Kidney (tissue), 14 donors: ENCODE data around the gene BZW2. TPM values are rescaled to one million over a fixed set of nuclear protein-coding genes. Genes with fewer than 3 reads are reported as not detected.

ENCODE experiments used
- DNase-seq, 5 donors: peaks; one replicate each; pipeline ENCODE4 v3.0.0-alpha.2; 2013 to 2020
- FAIRE-seq: peaks from 2 replicates; lab custom pipeline; 2012; peaks lifted over from hg19 to GRCh38; lab: Jason Lieb, UNC
- H3K27ac ChIP-seq, 2 donors: one replicate each; pipeline ENCODE4 v1.7.0; 2013; ENCODE audit warnings: low read depth in 2 of 2, low read length in 2 of 2, inconsistent platforms in 1 of 2
- H3K27me3 ChIP-seq: one replicate; pipeline ENCODE4 v1.7.1; 2013; ENCODE audit warnings: low read length, inconsistent platforms; ENCODE audit not compliant: control insufficient read depth, insufficient read depth
- H3K36me3 ChIP-seq, 3 donors: one replicate each; pipeline versions ENCODE4 v1.7.0 to v1.7.1; 2013; ENCODE audit warnings: low read length in 3 of 3, control low read depth in 1 of 3, inconsistent platforms in 1 of 3; ENCODE audit not compliant: insufficient read depth in 3 of 3, control insufficient read depth in 2 of 3
- H3K4me1 ChIP-seq, 3 donors: one replicate each; pipeline versions ENCODE4 v1.7.0 to v1.7.1; 2013; ENCODE audit warnings: low read length in 3 of 3, inconsistent platforms in 1 of 3, low read depth in 1 of 3; ENCODE audit not compliant: control insufficient read depth in 2 of 3, insufficient read depth in 2 of 3
- H3K4me3 ChIP-seq, 3 donors: one replicate each; pipeline versions ENCODE4 v1.7.0 to v1.8.1; 2013; ENCODE audit warnings: low read length in 3 of 3, control low read depth in 1 of 3, inconsistent platforms in 1 of 3
- H3K9ac ChIP-seq, 3 donors: one replicate each; pipeline versions ENCODE4 v1.7.0 to v1.7.1; 2013; ENCODE audit warnings: low read length in 3 of 3, control low read depth in 1 of 3, inconsistent platforms in 1 of 3
- H3K9me3 ChIP-seq, 3 donors: one replicate each; pipeline versions ENCODE4 v1.7.0 to v1.7.1; 2013; ENCODE audit warnings: low read length in 3 of 3, control low read depth in 1 of 3, inconsistent platforms in 1 of 3; ENCODE audit not compliant: control insufficient read depth in 2 of 3, insufficient read depth in 1 of 3
- intact Hi-C: fragments of 100-400 bp; cut with DNase I; formaldehyde crosslinking; loops from one replicate; pipeline ENCODE4 v1.11.1; 2022
- polyA plus RNA-seq: library from polyadenylated mRNA; stranded (reverse); fragments of 350-450 nt; fragmentation: Illumina TruSeq; extraction: RNeasy Lipid Tissue Mini Kit (QIAGEN cat#74804); gene quantifications from one replicate; pipeline ENCODE4 v1.2.3, GENCODE V29; 2014; ENCODE audit warnings: low read depth, low replicate concordance; ENCODE audit not compliant: insufficient read depth
- total RNA-seq: library from RNA; stranded (reverse); fragmentation: NEBNext Ultra II Directional; extraction: Animal tissue kit (Norgen Biotek cat#: 25700); gene quantifications from one replicate; pipeline ENCODE4 v1.2.1, GENCODE V29; 2021
- TF ChIP-seq, protein P1 (sequence below): IDR thresholded peaks from 3 replicates; pipeline ENCODE4 v1.5.1; 2012; ENCODE audit warnings: mild to moderate bottlenecking, moderate library complexity, borderline replicate concordance; ENCODE audit not compliant: insufficient read depth; ENCODE audit errors: extremely low read depth
- donor health status: control.
- donor health status: control.
- donor health status: control.
- donor health status: control.
- donor health status: control.
- donor health status: DM: yes; HTN: yes; CAD: no.
- donor health status: Normal renal cell carcinoma (clear cell type).

BZW2 gene
- total and polyA plus RNA-seq, 2 donors from 2014 or later, result 24.8 to 49.1 TPM

DNA sequence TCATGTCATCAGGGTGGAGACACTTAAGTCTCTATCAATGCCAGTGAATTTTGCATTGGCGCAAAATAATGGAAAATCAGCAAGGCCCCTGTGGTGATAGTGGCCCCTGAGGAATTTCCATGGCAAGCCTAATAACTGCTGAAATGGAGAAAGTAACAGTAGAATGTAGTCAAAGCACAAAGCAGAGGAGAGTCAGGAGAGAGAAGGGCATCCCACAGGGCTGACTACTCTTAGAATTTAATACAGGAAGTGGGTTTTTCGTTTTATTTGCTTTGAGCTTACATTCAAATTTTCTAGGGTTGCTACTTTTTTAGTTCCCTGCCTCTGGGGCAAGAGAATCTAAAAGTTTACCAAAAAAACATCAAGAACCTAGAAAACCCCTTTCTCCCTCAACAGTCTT lies 39.0 kb downstream of the BZW2 start:
- FAIRE-seq (no peak), DNase-seq (no peak)
- no peaks in the 10 kb centered on the region for H3K9me3 ChIP-seq
- H3K27ac ChIP-seq, result no peak overlapping the region
- H3K27me3 ChIP-seq, result no peaks in the 10 kb centered on the region
- no peaks in the 10 kb centered on the region for H3K4me1 ChIP-seq
- H3K9ac ChIP-seq, result no peak overlapping the region
- H3K4me3 ChIP-seq, result no peak overlapping the region
- intact Hi-C loops, result no loop called here
- TF ChIP-seq, protein P1, sequence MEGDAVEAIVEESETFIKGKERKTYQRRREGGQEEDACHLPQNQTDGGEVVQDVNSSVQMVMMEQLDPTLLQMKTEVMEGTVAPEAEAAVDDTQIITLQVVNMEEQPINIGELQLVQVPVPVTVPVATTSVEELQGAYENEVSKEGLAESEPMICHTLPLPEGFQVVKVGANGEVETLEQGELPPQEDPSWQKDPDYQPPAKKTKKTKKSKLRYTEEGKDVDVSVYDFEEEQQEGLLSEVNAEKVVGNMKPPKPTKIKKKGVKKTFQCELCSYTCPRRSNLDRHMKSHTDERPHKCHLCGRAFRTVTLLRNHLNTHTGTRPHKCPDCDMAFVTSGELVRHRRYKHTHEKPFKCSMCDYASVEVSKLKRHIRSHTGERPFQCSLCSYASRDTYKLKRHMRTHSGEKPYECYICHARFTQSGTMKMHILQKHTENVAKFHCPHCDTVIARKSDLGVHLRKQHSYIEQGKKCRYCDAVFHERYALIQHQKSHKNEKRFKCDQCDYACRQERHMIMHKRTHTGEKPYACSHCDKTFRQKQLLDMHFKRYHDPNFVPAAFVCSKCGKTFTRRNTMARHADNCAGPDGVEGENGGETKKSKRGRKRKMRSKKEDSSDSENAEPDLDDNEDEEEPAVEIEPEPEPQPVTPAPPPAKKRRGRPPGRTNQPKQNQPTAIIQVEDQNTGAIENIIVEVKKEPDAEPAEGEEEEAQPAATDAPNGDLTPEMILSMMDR, result no peak
- H3K36me3 ChIP-seq, result peaks cover 2 to 6% (median 5%) of the 10 kb centered on the region in 3 donors

DNA sequence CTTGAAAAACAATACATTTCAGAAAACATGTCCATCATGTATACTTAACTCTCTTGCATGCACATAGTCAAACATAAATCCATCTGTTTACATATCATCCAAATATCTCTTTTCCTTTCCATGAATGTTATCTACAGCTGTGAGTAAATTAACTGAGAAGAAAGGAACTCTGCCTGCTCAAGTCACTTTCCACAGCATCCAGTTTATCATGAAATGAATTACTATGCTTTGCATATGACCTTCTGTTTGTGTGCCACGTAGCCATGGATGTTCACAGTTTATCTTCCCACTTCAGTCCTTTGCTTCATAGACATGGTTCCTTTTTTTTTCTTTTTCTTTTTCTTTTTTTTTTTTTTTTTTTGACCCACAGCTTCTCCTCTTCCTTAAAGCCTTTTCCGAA lies 39.6 kb downstream of the BZW2 start:
- H3K9ac ChIP-seq, result no peak overlapping the region
- no peaks in the 10 kb centered on the region for H3K9me3 ChIP-seq
- H3K27me3 ChIP-seq, result no peaks in the 10 kb centered on the region
- TF ChIP-seq, protein P1, result no peak
- DNase-seq (no peak), FAIRE-seq (no peak)
- intact Hi-C loops, result no loop called here
- H3K36me3 ChIP-seq, result peaks cover 2 to 6% (median 5%) of the 10 kb centered on the region in 3 donors
- H3K4me1 ChIP-seq, result no peaks in the 10 kb centered on the region
- H3K4me3 ChIP-seq, result no peak overlapping the region
- H3K27ac ChIP-seq, result no peak overlapping the region

DNA sequence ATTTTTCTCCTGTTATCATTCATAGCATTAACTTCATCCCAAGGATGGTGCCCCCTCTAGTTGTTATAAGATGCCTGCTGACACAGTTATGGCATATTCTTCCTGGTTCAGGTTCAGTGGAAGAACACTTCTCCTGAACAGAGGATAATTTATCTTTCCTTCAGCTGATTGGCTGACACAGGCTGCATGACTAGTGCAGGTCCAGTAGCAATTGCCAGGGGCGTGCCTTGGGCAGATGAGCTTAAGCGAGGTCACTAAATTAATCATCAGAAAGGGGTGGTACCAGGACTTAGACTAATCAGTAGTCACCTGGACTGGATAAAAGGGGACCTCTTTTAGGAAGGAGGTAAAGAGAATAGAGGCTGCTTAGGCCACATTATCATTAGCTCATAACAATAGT lies 42.3 kb downstream of the BZW2 start:
- no peaks in the 10 kb centered on the region for H3K9me3 ChIP-seq
- H3K9ac ChIP-seq, result no peak overlapping the region
- DNase-seq (no peak), FAIRE-seq (no peak)
- no peaks in the 10 kb centered on the region for H3K27me3 ChIP-seq
- intact Hi-C loops, result no loop called here
- peaks cover 0 to 5% (median 2%) of the 10 kb centered on the region in 3 donors for H3K36me3 ChIP-seq
- H3K27ac ChIP-seq, result no peak overlapping the region
- no peak overlapping the region for H3K4me3 ChIP-seq
- TF ChIP-seq, protein P1, result no peak
- H3K4me1 ChIP-seq, result no peaks in the 10 kb centered on the region

DNA sequence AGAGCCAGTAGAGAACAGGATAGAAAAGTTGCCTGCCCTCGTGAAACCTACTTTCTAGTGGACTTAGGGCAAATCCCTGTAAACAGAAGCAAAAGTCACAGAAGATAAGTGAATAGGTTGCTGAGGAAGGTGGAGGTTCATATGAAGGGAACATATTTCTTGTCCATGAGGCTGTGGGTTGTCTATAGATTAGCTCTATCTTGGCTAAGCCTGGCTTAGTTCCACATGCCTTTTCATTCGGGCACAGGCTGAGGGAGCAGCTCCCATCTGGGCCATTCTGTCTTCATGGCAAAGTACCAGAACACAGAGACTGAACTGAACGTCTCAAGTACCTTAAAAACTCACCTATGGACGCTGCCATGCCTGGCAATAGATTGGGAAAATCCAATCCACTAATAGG lies 45.3 kb downstream of the BZW2 start:
- intact Hi-C loops, result loop anchor here (10.0 kb wide), 1 partner anchor 224 kb away; no protein-coding TSS in a partner anchor
- no peak for FAIRE-seq

More for the DNA sequence above, 45.3 kb downstream of the BZW2 start:
- Histone ChIP-seq H3K4me1 (no peaks in the 10 kb centered on the region), H3K27me3 (no peaks in the 10 kb centered on the region), H3K27ac (no peak overlapping the region), H3K4me3 (no peak overlapping the region), H3K9ac (no peak overlapping the region), H3K36me3 (peaks cover 0 to 4% (median 2%) of the 10 kb centered on the region in 3 donors), H3K9me3 (no peaks in the 10 kb centered on the region)
- no peak for DNase-seq
- TF ChIP-seq, protein P1, result no peak
